ENCODE results near the gene MYBBP1A. TPM values are rescaled to one million over a fixed set of nuclear protein-coding genes. Genes with fewer than 3 reads are reported as not detected.
A peak's percentile ranks its signal among the peaks of the same experiment; 100 is the strongest.
"Not testable (repeated sequence)": the region's sequence is repeated elsewhere in the genome, so short reads cannot be mapped to it uniquely, and the experiment has no call there.

Gene MYBBP1A
- total RNA-seq, 2 donors from 2014 or later = 47.5 to 95.4 TPM

- Mint-ChIP-seq H3K4me1 (no peaks in the 10 kb centered on the region), H3K36me3 (ENCODE audit: low read depth) (no peaks in the 10 kb centered on the region), H3K27me3 (peaks cover 35% of the 10 kb centered on the region), H3K9me3 (no peaks in the 10 kb centered on the region), H3K4me3 (peak within 1 kb of the TSS; percentile 41), H3K27ac (no peak within 1 kb of the TSS)
- ATAC-seq (replicated peaks) = no peak
Measured at GRCh38 chr17:4584101-4584916, 29.1 kb upstream of the MYBBP1A start, which contains the start of gene SMTNL2. Gene SMTNL2, plus strand, starts transcription at chr17:4584529. Its CDS starts 77 bp downstream, at chr17:4584606.

- no peak for ATAC-seq (replicated peaks)
- peaks cover 35% of the 10 kb centered on the region for H3K27me3 Mint-ChIP-seq
- peak overlapping the region; percentile 41 for H3K4me3 Mint-ChIP-seq
Measured at GRCh38 chr17:4583782-4584100, 28.6 kb upstream of the MYBBP1A start.

GRCh38 chr17:4583206-4583605 is 28.0 kb upstream of the MYBBP1A start:
- H3K9me3 Mint-ChIP-seq = no peaks in the 10 kb centered on the region
- no peak overlapping the region for H3K4me3 Mint-ChIP-seq
- no peak for ATAC-seq (replicated peaks)
- no peaks in the 10 kb centered on the region for H3K4me1 Mint-ChIP-seq
- peaks cover 35% of the 10 kb centered on the region for H3K27me3 Mint-ChIP-seq
- H3K27ac Mint-ChIP-seq = no peak overlapping the region
- H3K36me3 Mint-ChIP-seq (ENCODE audit: low read depth) = no peaks in the 10 kb centered on the region

More at GRCh38 chr17:4583782-4584100, 28.6 kb upstream of the MYBBP1A start:
- Mint-ChIP-seq H3K27ac (no peak overlapping the region), H3K9me3 (no peaks in the 10 kb centered on the region), H3K4me1 (no peaks in the 10 kb centered on the region), H3K36me3 (ENCODE audit: low read depth) (no peaks in the 10 kb centered on the region)

GRCh38 chr17:4582691-4583090 is 27.5 kb upstream of the MYBBP1A start:
- Mint-ChIP-seq H3K27me3 (peaks cover 35% of the 10 kb centered on the region), H3K36me3 (ENCODE audit: low read depth) (no peaks in the 10 kb centered on the region), H3K4me1 (no peaks in the 10 kb centered on the region), H3K4me3 (no peak overlapping the region), H3K27ac (no peak overlapping the region), H3K9me3 (no peaks in the 10 kb centered on the region)
- ATAC-seq (replicated peaks) = no peak

GRCh38 chr17:4582101-4582501 is 26.9 kb upstream of the MYBBP1A start:
- Mint-ChIP-seq H3K36me3 (ENCODE audit: low read depth) (no peaks in the 10 kb centered on the region), H3K27me3 (peaks cover 35% of the 10 kb centered on the region), H3K4me3 (no peak overlapping the region), H3K27ac (no peak overlapping the region), H3K4me1 (no peaks in the 10 kb centered on the region), H3K9me3 (no peaks in the 10 kb centered on the region)
- no peak for ATAC-seq (replicated peaks)

GRCh38 chr17:4580291-4580690 is 25.1 kb upstream of the MYBBP1A start:
- no peak for ATAC-seq (replicated peaks)
- H3K4me3 Mint-ChIP-seq = no peak overlapping the region
- no peaks in the 10 kb centered on the region for H3K36me3 Mint-ChIP-seq (ENCODE audit: low read depth)
- H3K27ac Mint-ChIP-seq = no peak overlapping the region
- H3K4me1 Mint-ChIP-seq = no peaks in the 10 kb centered on the region
- H3K27me3 Mint-ChIP-seq = peaks cover 24% of the 10 kb centered on the region
- H3K9me3 Mint-ChIP-seq = no peaks in the 10 kb centered on the region

- no peaks in the 10 kb centered on the region for H3K9me3 Mint-ChIP-seq
- no peak overlapping the region for H3K4me3 Mint-ChIP-seq
- no peaks in the 10 kb centered on the region for H3K4me1 Mint-ChIP-seq
- no peak overlapping the region for H3K27ac Mint-ChIP-seq
- peaks cover 21% of the 10 kb centered on the region for H3K27me3 Mint-ChIP-seq
- H3K36me3 Mint-ChIP-seq (ENCODE audit: low read depth) = no peaks in the 10 kb centered on the region
- ATAC-seq (replicated peaks) = no peak
Measured at GRCh38 chr17:4579678-4580077, 24.5 kb upstream of the MYBBP1A start.

GRCh38 chr17:4578349-4578748 is 23.2 kb upstream of the MYBBP1A start:
- H3K9me3 Mint-ChIP-seq; H3K4me1 Mint-ChIP-seq; H3K4me3 Mint-ChIP-seq; ATAC-seq (replicated peaks); H3K27ac Mint-ChIP-seq; H3K36me3 Mint-ChIP-seq (ENCODE audit: low read depth): not testable (repeated sequence)
- H3K27me3 Mint-ChIP-seq = peaks cover 14% of the 10 kb centered on the region

- H3K27me3 Mint-ChIP-seq = peaks cover 7% of the 10 kb centered on the region
- peaks cover 11% of the 10 kb centered on the region for H3K4me1 Mint-ChIP-seq
- no peaks in the 10 kb centered on the region for H3K9me3 Mint-ChIP-seq
- no peak overlapping the region for H3K27ac Mint-ChIP-seq
- H3K4me3 Mint-ChIP-seq = no peak overlapping the region
- ATAC-seq (replicated peaks) = no peak
- no peaks in the 10 kb centered on the region for H3K36me3 Mint-ChIP-seq (ENCODE audit: low read depth)
Measured at GRCh38 chr17:4577386-4577993, 22.3 kb upstream of the MYBBP1A start.

GRCh38 chr17:4576729-4577322 is 21.6 kb upstream of the MYBBP1A start:
- H3K4me1 Mint-ChIP-seq = peaks cover 11% of the 10 kb centered on the region
- no peaks in the 10 kb centered on the region for H3K9me3 Mint-ChIP-seq
- H3K4me3 Mint-ChIP-seq = no peak overlapping the region
- H3K27ac Mint-ChIP-seq = no peak overlapping the region
- peaks cover 7% of the 10 kb centered on the region for H3K27me3 Mint-ChIP-seq
- ATAC-seq (replicated peaks) = no peak
- H3K36me3 Mint-ChIP-seq (ENCODE audit: low read depth) = no peaks in the 10 kb centered on the region

GRCh38 chr17:4576161-4576558 is 21.0 kb upstream of the MYBBP1A start:
- no peaks in the 10 kb centered on the region for H3K36me3 Mint-ChIP-seq (ENCODE audit: low read depth)
- H3K4me1 Mint-ChIP-seq = peaks cover 11% of the 10 kb centered on the region
- no peaks in the 10 kb centered on the region for H3K9me3 Mint-ChIP-seq
- H3K27me3 Mint-ChIP-seq = peaks cover 3% of the 10 kb centered on the region
- no peak overlapping the region for H3K4me3 Mint-ChIP-seq
- no peak for ATAC-seq (replicated peaks)
- no peak overlapping the region for H3K27ac Mint-ChIP-seq

- Mint-ChIP-seq H3K36me3 (ENCODE audit: low read depth) (no peaks in the 10 kb centered on the region), H3K4me3 (peak overlapping the region; percentile 41), H3K27me3 (no peaks in the 10 kb centered on the region), H3K4me1 (peaks cover 11% of the 10 kb centered on the region), H3K27ac (no peak overlapping the region), H3K9me3 (no peaks in the 10 kb centered on the region)
- no peak for ATAC-seq (replicated peaks)
Measured at GRCh38 chr17:4574448-4575045, 19.4 kb upstream of the MYBBP1A start.

GRCh38 chr17:4573669-4574068 is 18.5 kb upstream of the MYBBP1A start:
- no peaks in the 10 kb centered on the region for H3K27me3 Mint-ChIP-seq
- ATAC-seq (replicated peaks) = peak; percentile 100
- peak overlapping the region; percentile 63 for H3K27ac Mint-ChIP-seq
- peaks cover 11% of the 10 kb centered on the region for H3K4me1 Mint-ChIP-seq
- H3K9me3 Mint-ChIP-seq = no peaks in the 10 kb centered on the region
- peak overlapping the region; percentile 41 for H3K4me3 Mint-ChIP-seq
- no peaks in the 10 kb centered on the region for H3K36me3 Mint-ChIP-seq (ENCODE audit: low read depth)

- H3K9me3 Mint-ChIP-seq = no peaks in the 10 kb centered on the region
- H3K4me3 Mint-ChIP-seq = peak overlapping the region; percentile 41
- H3K36me3 Mint-ChIP-seq (ENCODE audit: low read depth) = no peaks in the 10 kb centered on the region
- H3K27ac Mint-ChIP-seq = peak overlapping the region; percentile 63
- ATAC-seq (replicated peaks) = no peak
- H3K27me3 Mint-ChIP-seq = no peaks in the 10 kb centered on the region
- H3K4me1 Mint-ChIP-seq = peaks cover 11% of the 10 kb centered on the region
Measured at GRCh38 chr17:4573115-4573514, 17.9 kb upstream of the MYBBP1A start.

- Mint-ChIP-seq H3K4me3 (no peak overlapping the region), H3K4me1 (peaks cover 11% of the 10 kb centered on the region), H3K27ac (no peak overlapping the region), H3K36me3 (ENCODE audit: low read depth) (no peaks in the 10 kb centered on the region), H3K9me3 (no peaks in the 10 kb centered on the region), H3K27me3 (no peaks in the 10 kb centered on the region)
- no peak for ATAC-seq (replicated peaks)
Measured at GRCh38 chr17:4572131-4572530, 16.9 kb upstream of the MYBBP1A start.
